ENCODE measurements around the gene SCNN1A. TPM values are rescaled to one million over a fixed set of nuclear protein-coding genes. Genes with fewer than 3 reads are reported as not detected.
A peak's percentile ranks its signal among the peaks of the same experiment; 100 is the strongest.

SCNN1A gene
- total and polyA plus RNA-seq, 2 of the 13 experiments (the other 11 are each of a cell fraction or from before 2014, with no cell fraction given), result 1.5 to 14.6 TPM

DNA sequence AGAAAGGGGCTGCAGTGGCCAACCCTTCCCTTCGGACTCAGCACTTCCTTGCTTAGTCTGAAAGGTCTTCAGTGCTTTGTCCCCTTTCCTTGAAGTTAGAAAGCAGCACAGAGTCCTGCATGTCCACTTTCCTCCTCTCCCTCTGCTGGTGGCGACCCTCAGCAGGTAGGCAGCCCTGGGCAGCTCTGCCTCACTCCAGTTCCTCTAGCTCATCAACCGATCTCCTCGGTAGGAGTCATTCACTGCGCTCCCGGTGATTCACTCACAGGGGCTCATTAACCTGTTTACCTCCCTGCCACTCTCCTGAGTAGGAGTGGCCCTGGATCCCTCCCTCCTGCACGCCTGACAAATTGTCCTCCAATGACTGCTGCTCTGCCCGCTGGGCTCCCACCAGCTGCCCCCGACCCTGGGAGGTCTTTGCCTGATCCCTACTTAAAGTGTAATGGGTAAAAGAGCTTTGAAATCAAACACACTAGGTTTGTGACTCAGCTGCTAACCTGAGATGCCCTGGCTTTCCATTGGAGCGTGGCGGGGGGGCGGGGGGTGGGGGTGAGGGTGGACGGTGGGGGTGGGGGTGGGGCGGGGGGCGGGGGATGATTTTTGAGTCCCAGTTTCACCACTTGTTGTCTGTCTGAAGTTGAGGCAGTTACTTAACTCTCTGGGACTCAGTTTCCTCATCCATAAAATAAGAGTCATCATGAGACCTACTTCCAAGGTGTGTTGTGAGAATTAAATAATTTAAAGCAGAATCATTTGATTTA is 4.2 kb downstream of the SCNN1A start (continued):
- TF ChIP-seq, protein P1, sequence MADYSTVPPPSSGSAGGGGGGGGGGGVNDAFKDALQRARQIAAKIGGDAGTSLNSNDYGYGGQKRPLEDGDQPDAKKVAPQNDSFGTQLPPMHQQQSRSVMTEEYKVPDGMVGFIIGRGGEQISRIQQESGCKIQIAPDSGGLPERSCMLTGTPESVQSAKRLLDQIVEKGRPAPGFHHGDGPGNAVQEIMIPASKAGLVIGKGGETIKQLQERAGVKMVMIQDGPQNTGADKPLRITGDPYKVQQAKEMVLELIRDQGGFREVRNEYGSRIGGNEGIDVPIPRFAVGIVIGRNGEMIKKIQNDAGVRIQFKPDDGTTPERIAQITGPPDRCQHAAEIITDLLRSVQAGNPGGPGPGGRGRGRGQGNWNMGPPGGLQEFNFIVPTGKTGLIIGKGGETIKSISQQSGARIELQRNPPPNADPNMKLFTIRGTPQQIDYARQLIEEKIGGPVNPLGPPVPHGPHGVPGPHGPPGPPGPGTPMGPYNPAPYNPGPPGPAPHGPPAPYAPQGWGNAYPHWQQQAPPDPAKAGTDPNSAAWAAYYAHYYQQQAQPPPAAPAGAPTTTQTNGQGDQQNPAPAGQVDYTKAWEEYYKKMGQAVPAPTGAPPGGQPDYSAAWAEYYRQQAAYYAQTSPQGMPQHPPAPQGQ (CRISPR knock-in tag; IDR thresholded peaks at IDR 0.05; ENCODE audit: borderline replicate concordance), result no peak
- TF ChIP-seq HOXD1 (CRISPR knock-in tag; IDR thresholded peaks at IDR 0.05), result peak; percentile 65; the same call in 1 of the 2 replicates
- TF ChIP-seq SALL1 (CRISPR knock-in tag; IDR thresholded peaks at IDR 0.05), result peak; percentile 73
- TF ChIP-seq CBFB (CRISPR knock-in tag; IDR thresholded peaks at IDR 0.05), result no peak
- TF ChIP-seq HCFC1 (IDR thresholded peaks at IDR 0.05; ENCODE audit: low read depth, low read length), result no peak
- TF ChIP-seq ZNF747 (CRISPR knock-in tag; IDR thresholded peaks at IDR 0.05; ENCODE audit: borderline replicate concordance), result no peak
- TF ChIP-seq, protein P2, sequence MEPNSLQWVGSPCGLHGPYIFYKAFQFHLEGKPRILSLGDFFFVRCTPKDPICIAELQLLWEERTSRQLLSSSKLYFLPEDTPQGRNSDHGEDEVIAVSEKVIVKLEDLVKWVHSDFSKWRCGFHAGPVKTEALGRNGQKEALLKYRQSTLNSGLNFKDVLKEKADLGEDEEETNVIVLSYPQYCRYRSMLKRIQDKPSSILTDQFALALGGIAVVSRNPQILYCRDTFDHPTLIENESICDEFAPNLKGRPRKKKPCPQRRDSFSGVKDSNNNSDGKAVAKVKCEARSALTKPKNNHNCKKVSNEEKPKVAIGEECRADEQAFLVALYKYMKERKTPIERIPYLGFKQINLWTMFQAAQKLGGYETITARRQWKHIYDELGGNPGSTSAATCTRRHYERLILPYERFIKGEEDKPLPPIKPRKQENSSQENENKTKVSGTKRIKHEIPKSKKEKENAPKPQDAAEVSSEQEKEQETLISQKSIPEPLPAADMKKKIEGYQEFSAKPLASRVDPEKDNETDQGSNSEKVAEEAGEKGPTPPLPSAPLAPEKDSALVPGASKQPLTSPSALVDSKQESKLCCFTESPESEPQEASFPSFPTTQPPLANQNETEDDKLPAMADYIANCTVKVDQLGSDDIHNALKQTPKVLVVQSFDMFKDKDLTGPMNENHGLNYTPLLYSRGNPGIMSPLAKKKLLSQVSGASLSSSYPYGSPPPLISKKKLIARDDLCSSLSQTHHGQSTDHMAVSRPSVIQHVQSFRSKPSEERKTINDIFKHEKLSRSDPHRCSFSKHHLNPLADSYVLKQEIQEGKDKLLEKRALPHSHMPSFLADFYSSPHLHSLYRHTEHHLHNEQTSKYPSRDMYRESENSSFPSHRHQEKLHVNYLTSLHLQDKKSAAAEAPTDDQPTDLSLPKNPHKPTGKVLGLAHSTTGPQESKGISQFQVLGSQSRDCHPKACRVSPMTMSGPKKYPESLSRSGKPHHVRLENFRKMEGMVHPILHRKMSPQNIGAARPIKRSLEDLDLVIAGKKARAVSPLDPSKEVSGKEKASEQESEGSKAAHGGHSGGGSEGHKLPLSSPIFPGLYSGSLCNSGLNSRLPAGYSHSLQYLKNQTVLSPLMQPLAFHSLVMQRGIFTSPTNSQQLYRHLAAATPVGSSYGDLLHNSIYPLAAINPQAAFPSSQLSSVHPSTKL (CRISPR knock-in tag; IDR thresholded peaks at IDR 0.05), result peak; percentile 66; the same call in 1 of the 2 replicates
- TF ChIP-seq FOXA3 (CRISPR knock-in tag; IDR thresholded peaks at IDR 0.05), result peak; percentile 95
- 0 out of 2 replicates have a peak, but pooled peaks have one; percentile 6 for TF ChIP-seq ZC3H13 (CRISPR knock-in tag; IDR thresholded peaks at IDR 0.05)
- no peak for TF ChIP-seq ZNF446 (CRISPR knock-in tag; IDR thresholded peaks at IDR 0.05)
- TF ChIP-seq RAD21 (CRISPR knock-in tag; IDR thresholded peaks at IDR 0.05), result no peak
- no peak for TF ChIP-seq NCOA5 (CRISPR knock-in tag; IDR thresholded peaks at IDR 0.05)
- no peak for TF ChIP-seq SNRNP70 (IDR thresholded peaks at IDR 0.05; ENCODE audit: low read depth, low read length)
- no peak for TF ChIP-seq HOXA9 (CRISPR knock-in tag; IDR thresholded peaks at IDR 0.05; ENCODE audit: borderline replicate concordance)
- peak; percentile 80 for TF ChIP-seq POLR2G (IDR thresholded peaks at IDR 0.05; ENCODE audit: low read depth, low read length)
- TF ChIP-seq, protein P3, sequence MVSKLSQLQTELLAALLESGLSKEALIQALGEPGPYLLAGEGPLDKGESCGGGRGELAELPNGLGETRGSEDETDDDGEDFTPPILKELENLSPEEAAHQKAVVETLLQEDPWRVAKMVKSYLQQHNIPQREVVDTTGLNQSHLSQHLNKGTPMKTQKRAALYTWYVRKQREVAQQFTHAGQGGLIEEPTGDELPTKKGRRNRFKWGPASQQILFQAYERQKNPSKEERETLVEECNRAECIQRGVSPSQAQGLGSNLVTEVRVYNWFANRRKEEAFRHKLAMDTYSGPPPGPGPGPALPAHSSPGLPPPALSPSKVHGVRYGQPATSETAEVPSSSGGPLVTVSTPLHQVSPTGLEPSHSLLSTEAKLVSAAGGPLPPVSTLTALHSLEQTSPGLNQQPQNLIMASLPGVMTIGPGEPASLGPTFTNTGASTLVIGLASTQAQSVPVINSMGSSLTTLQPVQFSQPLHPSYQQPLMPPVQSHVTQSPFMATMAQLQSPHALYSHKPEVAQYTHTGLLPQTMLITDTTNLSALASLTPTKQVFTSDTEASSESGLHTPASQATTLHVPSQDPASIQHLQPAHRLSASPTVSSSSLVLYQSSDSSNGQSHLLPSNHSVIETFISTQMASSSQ (IDR thresholded peaks at IDR 0.05; ENCODE audit: low read depth), result peak; percentile 41; the same call in 1 of the 2 replicates
- TF ChIP-seq, protein P3 (CRISPR knock-in tag; IDR thresholded peaks at IDR 0.05; ENCODE audit: borderline replicate concordance), result no peak
- TF ChIP-seq PHF20 (CRISPR knock-in tag; IDR thresholded peaks at IDR 0.05), result no peak
- TF ChIP-seq KMT2B (CRISPR knock-in tag; IDR thresholded peaks at IDR 0.05), result no peak
- no peak for TF ChIP-seq ZNF781 (CRISPR knock-in tag; IDR thresholded peaks at IDR 0.05; ENCODE audit: borderline replicate concordance, not compliant biosample characterization)
- no peak for TF ChIP-seq FLYWCH1 (CRISPR knock-in tag; IDR thresholded peaks at IDR 0.05)

All from HepG2 (cell line).